ENCODE results near the gene MRPS23.

GRCh38 chr17:57881143-57881542 lies 31.3 kb upstream of the MRPS23 start:
- TF ChIP-seq CTCF (IDR thresholded peaks at IDR 0.05) = no peak
- no peak for TF ChIP-seq POLR2A (IDR thresholded peaks at IDR 0.05)
